ENCODE measurements around the gene PISD. TPM values are rescaled to one million over a fixed set of nuclear protein-coding genes. Genes with fewer than 3 reads are reported as not detected.

PISD gene
- total and polyA plus RNA-seq, 9 of the 15 experiments (the other 6 are each of a cell fraction or from before 2014, with no cell fraction given): 24.5 to 65.9 (median 36.6) TPM

- TF ChIP-seq, protein P1, sequence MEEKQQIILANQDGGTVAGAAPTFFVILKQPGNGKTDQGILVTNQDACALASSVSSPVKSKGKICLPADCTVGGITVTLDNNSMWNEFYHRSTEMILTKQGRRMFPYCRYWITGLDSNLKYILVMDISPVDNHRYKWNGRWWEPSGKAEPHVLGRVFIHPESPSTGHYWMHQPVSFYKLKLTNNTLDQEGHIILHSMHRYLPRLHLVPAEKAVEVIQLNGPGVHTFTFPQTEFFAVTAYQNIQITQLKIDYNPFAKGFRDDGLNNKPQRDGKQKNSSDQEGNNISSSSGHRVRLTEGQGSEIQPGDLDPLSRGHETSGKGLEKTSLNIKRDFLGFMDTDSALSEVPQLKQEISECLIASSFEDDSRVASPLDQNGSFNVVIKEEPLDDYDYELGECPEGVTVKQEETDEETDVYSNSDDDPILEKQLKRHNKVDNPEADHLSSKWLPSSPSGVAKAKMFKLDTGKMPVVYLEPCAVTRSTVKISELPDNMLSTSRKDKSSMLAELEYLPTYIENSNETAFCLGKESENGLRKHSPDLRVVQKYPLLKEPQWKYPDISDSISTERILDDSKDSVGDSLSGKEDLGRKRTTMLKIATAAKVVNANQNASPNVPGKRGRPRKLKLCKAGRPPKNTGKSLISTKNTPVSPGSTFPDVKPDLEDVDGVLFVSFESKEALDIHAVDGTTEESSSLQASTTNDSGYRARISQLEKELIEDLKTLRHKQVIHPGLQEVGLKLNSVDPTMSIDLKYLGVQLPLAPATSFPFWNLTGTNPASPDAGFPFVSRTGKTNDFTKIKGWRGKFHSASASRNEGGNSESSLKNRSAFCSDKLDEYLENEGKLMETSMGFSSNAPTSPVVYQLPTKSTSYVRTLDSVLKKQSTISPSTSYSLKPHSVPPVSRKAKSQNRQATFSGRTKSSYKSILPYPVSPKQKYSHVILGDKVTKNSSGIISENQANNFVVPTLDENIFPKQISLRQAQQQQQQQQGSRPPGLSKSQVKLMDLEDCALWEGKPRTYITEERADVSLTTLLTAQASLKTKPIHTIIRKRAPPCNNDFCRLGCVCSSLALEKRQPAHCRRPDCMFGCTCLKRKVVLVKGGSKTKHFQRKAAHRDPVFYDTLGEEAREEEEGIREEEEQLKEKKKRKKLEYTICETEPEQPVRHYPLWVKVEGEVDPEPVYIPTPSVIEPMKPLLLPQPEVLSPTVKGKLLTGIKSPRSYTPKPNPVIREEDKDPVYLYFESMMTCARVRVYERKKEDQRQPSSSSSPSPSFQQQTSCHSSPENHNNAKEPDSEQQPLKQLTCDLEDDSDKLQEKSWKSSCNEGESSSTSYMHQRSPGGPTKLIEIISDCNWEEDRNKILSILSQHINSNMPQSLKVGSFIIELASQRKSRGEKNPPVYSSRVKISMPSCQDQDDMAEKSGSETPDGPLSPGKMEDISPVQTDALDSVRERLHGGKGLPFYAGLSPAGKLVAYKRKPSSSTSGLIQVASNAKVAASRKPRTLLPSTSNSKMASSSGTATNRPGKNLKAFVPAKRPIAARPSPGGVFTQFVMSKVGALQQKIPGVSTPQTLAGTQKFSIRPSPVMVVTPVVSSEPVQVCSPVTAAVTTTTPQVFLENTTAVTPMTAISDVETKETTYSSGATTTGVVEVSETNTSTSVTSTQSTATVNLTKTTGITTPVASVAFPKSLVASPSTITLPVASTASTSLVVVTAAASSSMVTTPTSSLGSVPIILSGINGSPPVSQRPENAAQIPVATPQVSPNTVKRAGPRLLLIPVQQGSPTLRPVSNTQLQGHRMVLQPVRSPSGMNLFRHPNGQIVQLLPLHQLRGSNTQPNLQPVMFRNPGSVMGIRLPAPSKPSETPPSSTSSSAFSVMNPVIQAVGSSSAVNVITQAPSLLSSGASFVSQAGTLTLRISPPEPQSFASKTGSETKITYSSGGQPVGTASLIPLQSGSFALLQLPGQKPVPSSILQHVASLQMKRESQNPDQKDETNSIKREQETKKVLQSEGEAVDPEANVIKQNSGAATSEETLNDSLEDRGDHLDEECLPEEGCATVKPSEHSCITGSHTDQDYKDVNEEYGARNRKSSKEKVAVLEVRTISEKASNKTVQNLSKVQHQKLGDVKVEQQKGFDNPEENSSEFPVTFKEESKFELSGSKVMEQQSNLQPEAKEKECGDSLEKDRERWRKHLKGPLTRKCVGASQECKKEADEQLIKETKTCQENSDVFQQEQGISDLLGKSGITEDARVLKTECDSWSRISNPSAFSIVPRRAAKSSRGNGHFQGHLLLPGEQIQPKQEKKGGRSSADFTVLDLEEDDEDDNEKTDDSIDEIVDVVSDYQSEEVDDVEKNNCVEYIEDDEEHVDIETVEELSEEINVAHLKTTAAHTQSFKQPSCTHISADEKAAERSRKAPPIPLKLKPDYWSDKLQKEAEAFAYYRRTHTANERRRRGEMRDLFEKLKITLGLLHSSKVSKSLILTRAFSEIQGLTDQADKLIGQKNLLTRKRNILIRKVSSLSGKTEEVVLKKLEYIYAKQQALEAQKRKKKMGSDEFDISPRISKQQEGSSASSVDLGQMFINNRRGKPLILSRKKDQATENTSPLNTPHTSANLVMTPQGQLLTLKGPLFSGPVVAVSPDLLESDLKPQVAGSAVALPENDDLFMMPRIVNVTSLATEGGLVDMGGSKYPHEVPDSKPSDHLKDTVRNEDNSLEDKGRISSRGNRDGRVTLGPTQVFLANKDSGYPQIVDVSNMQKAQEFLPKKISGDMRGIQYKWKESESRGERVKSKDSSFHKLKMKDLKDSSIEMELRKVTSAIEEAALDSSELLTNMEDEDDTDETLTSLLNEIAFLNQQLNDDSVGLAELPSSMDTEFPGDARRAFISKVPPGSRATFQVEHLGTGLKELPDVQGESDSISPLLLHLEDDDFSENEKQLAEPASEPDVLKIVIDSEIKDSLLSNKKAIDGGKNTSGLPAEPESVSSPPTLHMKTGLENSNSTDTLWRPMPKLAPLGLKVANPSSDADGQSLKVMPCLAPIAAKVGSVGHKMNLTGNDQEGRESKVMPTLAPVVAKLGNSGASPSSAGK (IDR thresholded peaks at IDR 0.05): no peak
- TF ChIP-seq ZNF282 (CRISPR knock-in tag; IDR thresholded peaks at IDR 0.05) (no peak), MTA3 (IDR thresholded peaks at IDR 0.05; ENCODE audit: borderline replicate concordance) (no peak), DPF2 (IDR thresholded peaks at IDR 0.05) (peak; percentile 88), ATF3 (IDR thresholded peaks at IDR 0.05) (no peak), ATF3 (CRISPR knock-in tag; conservative IDR thresholded peaks at IDR 0.05) (no peak), ZFP30 (CRISPR knock-in tag; IDR thresholded peaks at IDR 0.05; ENCODE audit: borderline replicate concordance) (no peak), ZBTB34 (CRISPR knock-in tag; IDR thresholded peaks at IDR 0.05) (no peak), KAT7 (CRISPR knock-in tag; IDR thresholded peaks at IDR 0.05; ENCODE audit: borderline replicate concordance) (no peak), ZNF134 (CRISPR knock-in tag; conservative IDR thresholded peaks at IDR 0.05) (no peak), TGIF2 (CRISPR knock-in tag; IDR thresholded peaks at IDR 0.05) (no peak), HEY1 (CRISPR knock-in tag; IDR thresholded peaks at IDR 0.05; ENCODE audit: borderline replicate concordance) (no peak), CEBPB (tag; IDR thresholded peaks at IDR 0.05) (peak; percentile 40; the same call in 1 of the 2 replicates)
Observed at GRCh38 chr22:31585161-31585859, 76.7 kb downstream of the PISD start (continued).
